AG09309 (cell line): Measurements from ENCODE around the gene CPVL.

Experiments
- DNase-seq: peaks from one replicate; pipeline ENCODE4 v3.0.0-alpha.2; 2010; ENCODE audit warnings: low read depth
- H3K4me3 ChIP-seq: 2 replicates; pipeline ENCODE4 v1.5.1; 2011; ENCODE audit warnings: mild to moderate bottlenecking, low read depth, low read length, moderate library complexity; ENCODE audit not compliant: control insufficient read depth
- TF ChIP-seq, protein P1 (sequence below): IDR thresholded peaks from 2 replicates; pipeline ENCODE4 v1.5.1; 2011; ENCODE audit warnings: mild to moderate bottlenecking, low read depth, low read length, inconsistent platforms; ENCODE audit not compliant: insufficient read depth, control insufficient read depth; ENCODE audit errors: missing control alignments

The CPVL gene

DNA sequence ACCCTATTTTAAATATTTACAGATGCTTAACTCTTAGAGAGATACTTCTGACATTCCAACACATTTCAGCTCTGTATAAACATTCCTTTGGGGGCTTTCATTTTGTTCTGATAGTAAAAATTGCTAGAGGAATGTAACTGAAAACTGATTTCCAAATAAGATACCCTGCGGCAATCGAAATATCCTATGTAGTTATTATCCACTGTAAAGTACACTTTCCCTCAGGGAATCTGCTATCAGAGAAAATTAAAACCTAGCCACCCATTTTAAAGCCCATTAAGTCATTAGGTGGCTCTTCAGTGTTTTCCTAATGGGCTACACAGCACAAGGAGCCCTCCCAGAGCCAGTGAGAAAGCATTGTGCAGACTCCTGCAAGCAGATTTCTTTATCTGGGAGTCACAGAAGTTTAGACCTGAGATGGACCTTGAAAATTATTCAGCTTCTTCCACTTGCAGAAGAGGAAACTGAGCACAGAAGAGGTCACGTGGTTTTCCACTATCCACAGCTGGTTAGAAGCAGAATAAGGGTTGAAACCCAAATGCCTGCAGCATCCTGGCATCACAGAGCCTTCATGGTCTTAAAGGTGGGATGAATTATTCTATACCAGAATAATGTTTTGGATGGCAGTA is 12.6 kb upstream of the CPVL start:
- TF ChIP-seq, protein P1, sequence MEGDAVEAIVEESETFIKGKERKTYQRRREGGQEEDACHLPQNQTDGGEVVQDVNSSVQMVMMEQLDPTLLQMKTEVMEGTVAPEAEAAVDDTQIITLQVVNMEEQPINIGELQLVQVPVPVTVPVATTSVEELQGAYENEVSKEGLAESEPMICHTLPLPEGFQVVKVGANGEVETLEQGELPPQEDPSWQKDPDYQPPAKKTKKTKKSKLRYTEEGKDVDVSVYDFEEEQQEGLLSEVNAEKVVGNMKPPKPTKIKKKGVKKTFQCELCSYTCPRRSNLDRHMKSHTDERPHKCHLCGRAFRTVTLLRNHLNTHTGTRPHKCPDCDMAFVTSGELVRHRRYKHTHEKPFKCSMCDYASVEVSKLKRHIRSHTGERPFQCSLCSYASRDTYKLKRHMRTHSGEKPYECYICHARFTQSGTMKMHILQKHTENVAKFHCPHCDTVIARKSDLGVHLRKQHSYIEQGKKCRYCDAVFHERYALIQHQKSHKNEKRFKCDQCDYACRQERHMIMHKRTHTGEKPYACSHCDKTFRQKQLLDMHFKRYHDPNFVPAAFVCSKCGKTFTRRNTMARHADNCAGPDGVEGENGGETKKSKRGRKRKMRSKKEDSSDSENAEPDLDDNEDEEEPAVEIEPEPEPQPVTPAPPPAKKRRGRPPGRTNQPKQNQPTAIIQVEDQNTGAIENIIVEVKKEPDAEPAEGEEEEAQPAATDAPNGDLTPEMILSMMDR: no peak
- no peak for DNase-seq

DNA sequence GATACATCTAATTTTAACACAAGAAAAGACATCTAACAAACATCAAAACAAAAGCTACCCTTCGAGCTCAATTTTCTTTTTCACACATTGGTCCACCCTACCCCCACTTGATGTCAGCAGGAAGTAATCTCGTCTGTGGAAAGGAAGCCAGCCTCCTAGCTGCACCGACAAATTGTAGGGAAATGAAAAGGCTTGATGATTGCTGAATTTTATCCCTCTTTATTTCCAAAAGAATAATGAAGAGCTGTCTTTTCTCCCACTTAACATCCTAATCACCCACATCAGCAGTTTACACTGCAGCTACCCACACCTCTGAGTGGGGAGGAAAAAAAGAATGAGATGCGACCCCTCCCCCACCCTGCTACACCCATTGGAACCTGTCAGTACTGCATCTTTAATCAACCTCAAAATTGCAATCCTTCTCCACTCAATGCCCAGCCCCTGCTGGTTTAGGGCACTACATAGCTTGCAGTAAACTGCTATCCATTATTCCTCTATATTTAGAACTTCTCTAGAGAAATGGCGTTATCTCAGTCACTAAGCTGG is 10.6 kb upstream of the CPVL start:
- TF ChIP-seq, protein P1: no peak
- DNase-seq: no peak
- no peak overlapping the region for H3K4me3 ChIP-seq

More for the DNA sequence above, 12.6 kb upstream of the CPVL start:
- H3K4me3 ChIP-seq: no peak overlapping the region

DNA sequence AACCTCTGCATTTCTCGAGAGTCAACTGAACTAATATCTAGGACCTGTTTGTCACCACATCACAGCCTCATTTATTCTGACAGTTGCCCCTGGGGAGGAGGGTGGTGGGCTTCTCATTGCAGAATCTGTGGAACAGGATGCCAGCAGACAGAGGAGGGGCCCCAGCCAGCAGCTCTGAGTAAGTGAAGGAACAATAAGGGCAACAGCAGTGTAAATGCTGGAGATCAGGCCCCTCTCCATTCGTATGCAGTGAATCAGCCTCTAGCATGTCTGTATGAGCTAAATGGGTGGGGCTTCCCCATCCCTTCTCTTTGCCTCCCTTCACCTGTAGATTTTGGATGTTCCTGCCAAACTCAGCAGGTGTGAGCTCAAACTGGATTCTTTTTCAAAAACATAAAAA is 7.7 kb upstream of the CPVL start:
- H3K4me3 ChIP-seq: no peak overlapping the region
- TF ChIP-seq, protein P1: no peak
- DNase-seq: no peak

DNA sequence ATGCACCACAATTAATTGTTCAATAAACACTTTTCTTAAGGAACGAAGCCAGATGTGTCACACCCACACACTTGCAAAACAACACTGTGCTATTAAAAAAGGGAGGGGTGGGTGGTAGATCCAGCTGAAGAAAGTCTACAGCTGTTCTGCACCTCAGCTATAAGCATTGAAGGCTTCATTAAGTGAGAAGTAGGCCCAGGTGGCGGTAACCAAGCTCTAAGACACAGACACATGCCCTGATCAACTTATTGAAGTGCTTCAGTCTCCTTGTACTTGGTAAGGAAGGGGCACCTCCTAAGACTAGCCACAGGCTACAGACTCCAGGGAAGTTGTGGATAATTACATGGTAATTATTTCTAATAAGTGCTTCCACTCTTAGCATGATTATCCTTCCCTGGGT is 4.5 kb upstream of the CPVL start:
- TF ChIP-seq, protein P1: no peak
- no peak for DNase-seq

DNA sequence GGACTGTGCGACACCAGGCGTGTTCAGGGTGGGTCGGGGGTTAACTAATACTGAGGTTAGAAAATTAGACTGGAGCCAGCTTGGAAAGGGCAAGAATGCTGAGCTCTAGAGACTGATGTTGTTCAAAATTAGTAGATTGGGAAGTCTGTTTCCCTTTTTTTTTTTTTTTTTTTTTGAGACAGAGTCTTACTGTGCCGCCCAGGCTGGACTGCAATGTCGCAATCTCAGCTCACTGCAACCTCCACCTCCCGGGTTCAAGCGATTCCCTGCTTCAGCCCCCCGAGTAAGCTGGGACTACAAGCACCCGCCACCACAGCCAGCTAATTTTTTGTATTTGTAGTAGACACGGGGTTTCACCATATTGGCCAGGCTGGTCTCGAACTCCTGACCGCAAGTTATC is 2.7 kb upstream of the CPVL start:
- DNase-seq: no peak
- TF ChIP-seq, protein P1: no peak
- H3K4me3 ChIP-seq: no peak overlapping the region

More for the DNA sequence above, 4.5 kb upstream of the CPVL start:
- H3K4me3 ChIP-seq: no peak overlapping the region

DNA sequence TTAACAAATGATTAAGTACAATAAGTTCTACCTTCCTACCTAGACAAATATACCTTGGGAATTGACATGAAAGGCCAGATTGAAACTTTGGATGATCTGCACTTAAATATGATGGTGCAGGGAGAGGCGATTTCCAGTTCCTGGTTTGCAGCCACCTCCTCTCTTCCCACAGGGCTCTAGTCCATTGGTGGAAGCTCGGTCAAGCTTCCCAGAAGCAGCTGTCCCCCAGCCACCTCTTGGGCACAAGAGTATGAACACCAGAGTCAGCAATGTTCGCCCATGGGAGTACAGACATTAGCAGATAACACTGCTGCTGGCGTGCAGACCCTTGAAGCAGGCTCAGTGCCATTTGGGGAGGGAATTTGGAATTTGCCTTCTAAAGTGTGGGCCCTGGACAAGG is 1.5 kb upstream of the CPVL start:
- DNase-seq: no peak
- H3K4me3 ChIP-seq: no peak overlapping the region
- TF ChIP-seq, protein P1: no peak
